Ovary (tissue), 3 donors: Measurements from ENCODE around the gene ATP1A2.

ENCODE experiments used
- CTCF ChIP-seq, 3 donors: fragments of 450-650 bp in 2 of 3; fragments of 200-600 bp in 1 of 3; IDR thresholded peaks; one replicate each; pipeline versions ENCODE4 v1.5.1 to v1.8.0; 2016 to 2022; ENCODE audit warnings: antibody characterized with exemption in 3 of 3, mild to moderate bottlenecking in 1 of 3
- EP300 ChIP-seq: sonication (generic); formaldehyde crosslinking; IDR thresholded peaks from one replicate; pipeline ENCODE4 v1.6.1; 2017; ENCODE audit warnings: antibody characterized with exemption
- POLR2A ChIP-seq: fragments of 450-650 bp; IDR thresholded peaks from one replicate; pipeline ENCODE4 v1.6.1; 2017; ENCODE audit warnings: antibody characterized with exemption, mild to moderate bottlenecking, moderate library complexity
- donor health status: DM: no; HTN: no; CAD: no.

- TF ChIP-seq CTCF (IDR thresholded peaks at IDR 0.05) (no peak), POLR2A (no peak), EP300 (no peak)
Measured at GRCh38 chr1:160122978-160123495, 7.5 kb downstream of the ATP1A2 start.
